GM21717 (cell line): ENCODE results near the gene SLC24A3.

Experiments used
- ATAC-seq: cut with Tn5 transposase; IDR thresholded peaks from one replicate; pipeline ENCODE4 v1.9.1; 2021; ENCODE audit warnings: mild to moderate bottlenecking, moderate library complexity; ENCODE audit not compliant: unreplicated experiment

SLC24A3 gene

DNA sequence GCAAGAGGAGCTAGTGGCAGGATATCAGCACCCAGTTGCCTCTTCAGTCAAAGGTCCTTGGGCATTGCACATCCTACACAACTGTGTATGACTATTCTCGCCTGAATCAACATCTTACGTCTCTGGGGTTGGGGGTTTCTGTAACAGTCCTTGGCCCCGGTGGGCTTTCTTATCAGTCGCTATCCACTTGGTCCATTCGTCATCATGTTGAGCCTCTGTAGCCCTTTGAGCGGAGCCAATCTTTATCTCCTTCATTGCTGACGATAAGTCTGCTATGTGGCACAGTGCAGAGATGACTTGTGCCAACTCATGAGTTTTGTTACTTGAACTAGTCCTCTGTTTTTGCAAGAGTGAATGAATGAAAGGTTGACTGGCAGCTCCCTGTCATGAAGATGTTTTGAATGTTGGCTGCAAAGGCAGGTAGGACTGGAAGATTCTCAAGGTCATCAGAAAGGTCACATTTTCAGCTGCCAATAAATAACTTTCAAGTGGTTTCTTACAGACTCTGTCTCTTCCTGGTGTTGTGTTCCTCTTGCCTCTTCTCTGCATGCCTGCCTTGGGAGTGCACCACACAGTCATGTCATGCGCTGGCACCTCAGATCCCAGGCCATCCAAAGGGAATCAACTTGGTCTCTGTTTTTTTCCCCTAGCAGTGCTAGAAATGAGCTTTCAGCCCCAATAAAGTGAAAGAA, 238.9 kb downstream of the SLC24A3 start:
- no peak for ATAC-seq

- no peak for ATAC-seq
Observed at GRCh38 chr20:19451923-19452295, 239.5 kb downstream of the SLC24A3 start.

DNA sequence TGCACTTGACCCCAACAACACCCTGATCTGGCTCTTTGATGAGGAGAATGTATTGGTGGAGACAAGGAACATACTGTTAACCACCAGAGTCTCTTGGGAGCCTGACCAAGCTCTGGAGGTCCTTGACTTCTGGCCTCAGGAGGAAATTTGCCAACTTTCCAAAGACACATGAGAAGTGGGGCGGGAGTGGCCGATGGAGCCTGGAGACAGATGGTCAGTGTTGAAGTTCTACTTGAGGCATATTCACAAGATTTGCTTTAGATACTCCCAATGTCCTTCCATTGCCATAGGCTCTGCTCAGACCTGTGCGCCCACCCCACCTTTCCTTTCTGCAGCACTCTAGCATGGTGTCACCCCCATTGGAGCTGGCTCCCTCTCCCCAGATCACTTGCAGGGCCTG, 241.0 kb downstream of the SLC24A3 start:
- no peak for ATAC-seq

DNA sequence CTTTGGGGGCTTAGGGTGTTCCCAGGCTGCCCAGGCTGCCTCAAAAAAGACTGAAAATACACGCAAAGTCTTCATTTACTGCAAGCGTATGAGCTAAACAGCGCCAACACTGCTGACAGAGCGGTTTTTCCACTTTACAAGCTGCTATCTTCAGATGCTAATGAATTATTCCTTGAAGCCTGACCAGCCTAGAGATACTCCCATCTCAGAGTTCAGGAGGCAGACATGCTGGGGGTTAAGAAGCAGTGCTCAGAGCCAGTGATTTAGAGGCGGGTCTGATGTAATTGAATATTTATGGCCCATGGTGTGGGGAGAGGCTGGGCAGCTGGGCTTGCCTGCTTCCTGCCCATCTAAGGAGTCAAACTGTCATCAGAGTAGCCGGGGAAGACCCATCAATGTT, 241.4 kb downstream of the SLC24A3 start:
- ATAC-seq, result no peak

DNA sequence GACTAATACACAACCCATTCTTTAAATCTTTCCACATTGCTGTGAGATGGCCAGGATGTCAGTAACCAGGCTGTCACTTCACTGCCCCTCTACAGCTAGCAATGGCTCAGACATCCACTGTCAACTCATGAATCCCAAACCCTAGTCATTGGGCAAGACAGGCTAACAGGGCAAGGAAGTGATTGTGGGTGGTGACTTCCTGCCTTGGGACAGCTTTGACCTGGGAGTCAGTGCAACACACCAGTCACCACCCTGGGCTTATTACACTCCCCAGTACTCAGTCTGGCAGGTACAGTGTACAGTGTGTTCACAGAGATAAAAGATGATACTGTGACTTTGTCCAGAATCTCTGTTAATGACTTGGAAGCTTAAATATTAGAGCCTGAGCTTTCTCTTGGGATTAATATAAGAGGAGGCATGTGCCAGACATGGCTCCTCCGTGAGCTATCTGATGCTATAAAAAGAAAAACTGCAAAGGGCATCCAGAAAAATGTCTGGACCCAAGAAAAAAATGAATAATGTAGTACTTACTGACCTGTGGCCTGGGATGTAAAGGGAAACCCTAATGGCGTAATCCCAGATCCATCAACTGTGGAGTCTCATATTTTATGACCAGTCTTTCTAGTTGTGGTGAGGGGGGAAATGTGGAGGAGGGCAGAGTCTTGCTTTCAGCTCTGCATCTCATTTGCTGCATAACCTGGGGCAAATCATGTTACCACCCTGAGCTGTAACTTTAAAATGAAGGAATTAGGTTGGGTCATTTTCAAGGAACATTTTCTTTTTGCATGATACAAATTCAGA, 244.4 kb downstream of the SLC24A3 start:
- no peak for ATAC-seq

DNA sequence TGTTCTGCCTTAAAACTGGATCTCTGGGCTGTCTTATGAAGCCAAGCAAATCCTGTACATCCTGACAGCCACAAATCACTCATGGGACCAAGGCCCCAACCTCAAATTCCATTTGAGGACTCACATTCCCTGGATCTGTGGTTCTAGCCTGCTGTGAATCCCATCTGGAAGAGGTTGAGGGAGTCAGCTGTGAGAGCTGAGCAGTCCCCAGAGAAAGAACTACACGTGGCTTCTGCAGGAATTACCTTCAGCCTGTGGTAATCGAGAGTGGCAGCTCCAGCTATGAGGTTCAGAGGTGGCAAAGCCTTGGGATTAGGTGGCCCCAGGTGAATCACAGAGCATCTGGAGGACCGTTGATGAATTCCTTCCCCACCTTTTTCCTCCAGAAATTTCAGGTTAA, 245.2 kb downstream of the SLC24A3 start:
- ATAC-seq, result no peak

DNA sequence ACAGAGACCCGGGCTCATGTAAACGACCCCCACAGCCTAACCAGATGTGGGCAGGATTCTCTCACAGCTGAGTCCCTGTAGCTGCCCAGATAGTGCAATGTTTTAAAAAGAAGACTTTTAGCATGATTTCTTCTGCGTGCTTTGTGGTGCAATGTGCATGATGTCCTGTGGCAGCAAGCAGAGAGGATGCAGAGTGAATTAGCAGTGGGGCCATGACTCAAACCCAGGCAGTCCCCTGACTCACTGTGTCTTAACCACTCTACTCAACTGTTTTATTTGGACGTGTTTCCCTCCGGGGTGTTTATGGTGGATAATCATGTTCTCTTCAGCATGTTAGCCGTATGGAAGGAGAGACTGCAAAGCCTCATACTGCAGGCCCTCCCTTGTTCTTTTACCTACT, 247.9 kb downstream of the SLC24A3 start:
- no peak for ATAC-seq

DNA sequence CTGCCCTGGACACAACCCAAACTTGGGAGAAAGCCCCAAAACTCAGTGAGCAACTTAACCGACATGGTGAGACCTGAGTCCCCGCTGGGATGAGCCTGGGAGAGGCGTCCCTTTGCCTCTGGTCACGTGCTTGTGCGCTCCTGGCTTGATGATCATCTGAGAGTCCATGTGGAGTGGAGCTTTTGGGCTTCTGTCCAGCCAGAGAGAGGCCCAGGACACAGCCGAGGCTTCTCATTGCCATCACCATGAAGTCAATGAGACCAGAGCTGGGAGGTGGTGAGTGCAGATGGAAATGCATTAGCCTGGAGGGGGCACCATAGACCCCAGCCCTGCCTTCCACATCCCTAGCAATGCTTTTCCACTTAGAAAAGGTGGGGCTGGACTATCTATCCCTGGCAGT, 250.0 kb downstream of the SLC24A3 start:
- ATAC-seq, result no peak

DNA sequence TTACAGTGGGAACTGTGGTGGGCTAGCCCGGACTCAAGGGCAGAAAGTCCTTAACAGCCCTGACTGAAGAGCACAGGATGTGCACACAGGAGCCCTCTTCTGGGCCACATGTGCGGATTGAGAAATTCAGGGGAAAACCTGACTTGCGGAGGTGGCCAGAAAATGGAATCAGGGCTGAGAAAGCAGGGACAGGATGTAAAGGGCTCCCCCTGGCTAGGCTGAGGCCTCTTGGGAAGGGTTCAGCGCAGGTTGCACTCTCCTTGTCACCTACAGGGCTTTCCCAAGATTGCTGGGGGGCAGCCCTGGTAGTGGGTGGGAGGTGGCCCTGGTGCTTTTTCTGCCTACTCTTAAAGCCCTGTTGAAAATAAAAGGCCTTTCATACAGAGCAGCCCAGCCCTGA, 251.2 kb downstream of the SLC24A3 start:
- ATAC-seq, result no peak

DNA sequence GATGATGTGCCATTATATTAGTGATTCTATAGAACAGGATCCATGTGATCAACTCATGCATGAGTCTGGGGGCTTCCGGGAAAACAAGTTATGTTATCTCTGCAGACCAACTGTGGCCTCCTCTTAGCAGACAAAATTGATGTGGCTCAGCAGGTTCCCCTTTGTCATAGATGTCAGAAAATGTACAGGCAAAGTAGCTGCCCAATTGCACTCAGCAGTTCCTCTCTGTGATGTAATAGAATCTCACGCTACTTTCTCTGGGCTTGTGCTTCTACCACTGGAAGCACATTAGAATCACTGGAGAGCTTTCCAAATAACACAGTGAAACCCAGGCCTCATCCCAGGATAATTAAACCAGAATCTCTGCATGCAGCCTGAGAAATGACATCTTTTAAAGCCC, 253.1 kb downstream of the SLC24A3 start:
- ATAC-seq, result no peak

GRCh38 chr20:19466206-19466928, 253.9 kb downstream of the SLC24A3 start:
- ATAC-seq, result no peak

DNA sequence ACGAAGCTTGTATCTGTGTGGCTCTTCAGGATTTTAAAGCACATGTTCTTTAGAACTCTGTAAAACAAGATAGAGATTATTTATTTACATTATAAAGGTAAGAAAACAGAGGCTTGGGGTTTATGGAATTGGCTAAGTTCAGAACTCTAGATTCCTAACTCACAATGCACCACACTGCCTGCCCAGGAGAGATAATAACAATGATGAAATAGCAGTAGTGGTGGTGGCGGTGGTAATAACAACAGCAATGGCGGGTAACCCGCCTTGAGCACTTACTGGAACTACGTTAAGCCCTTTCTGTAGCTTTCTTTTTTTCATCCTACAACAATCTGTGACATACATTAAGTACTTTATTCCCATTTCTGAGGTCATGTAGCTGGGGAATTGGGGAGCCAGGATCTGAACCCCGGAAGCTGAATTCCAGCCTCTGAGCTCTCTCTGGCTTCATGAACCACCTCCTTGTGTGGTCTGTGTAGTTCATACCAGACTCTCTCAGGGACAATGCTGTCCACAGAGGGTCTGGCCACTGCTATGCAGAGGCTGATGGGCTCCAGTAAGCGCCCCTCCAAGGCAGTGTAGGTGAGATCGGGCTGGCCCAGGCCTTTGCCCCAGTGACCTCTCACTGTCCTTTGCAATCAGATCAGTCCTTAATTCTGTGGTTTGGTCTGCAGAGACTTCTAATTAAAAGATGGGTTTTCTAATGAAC, 260.9 kb downstream of the SLC24A3 start:
- ATAC-seq, result no peak

- no peak for ATAC-seq
Observed at GRCh38 chr20:19473922-19474286, 261.5 kb downstream of the SLC24A3 start.

DNA sequence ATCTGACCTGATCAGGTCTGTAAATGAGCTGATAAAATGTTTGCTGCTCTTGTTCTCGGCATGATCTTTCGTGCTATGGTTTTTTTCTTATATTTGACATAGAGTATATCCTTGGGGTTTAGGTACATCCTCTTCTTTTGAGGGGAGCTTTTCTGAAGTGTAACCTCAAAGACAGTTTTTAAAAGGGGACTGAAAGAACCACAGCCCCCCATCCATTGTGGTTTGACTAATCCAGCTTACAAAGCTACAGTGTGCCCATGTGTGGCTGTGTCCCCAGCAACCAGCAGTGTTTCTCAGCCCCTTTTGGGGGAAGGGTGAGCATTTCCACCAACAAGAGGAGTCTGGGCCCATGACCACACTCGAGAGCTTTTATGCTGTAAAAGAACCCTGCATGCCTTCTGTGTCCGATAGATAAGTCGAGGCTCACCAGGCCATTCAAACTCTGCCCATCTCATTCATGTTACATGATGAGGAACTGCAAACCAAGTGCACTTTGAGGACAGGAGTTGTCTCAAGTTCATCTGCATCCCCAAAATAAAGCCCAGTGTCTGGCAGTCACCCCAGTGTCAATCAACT, 266.0 kb downstream of the SLC24A3 start:
- no peak for ATAC-seq

- ATAC-seq, result no peak
Observed at GRCh38 chr20:19482726-19483125, 270.3 kb downstream of the SLC24A3 start.

GRCh38 chr20:19483309-19483708, 270.9 kb downstream of the SLC24A3 start:
- ATAC-seq, result no peak

DNA sequence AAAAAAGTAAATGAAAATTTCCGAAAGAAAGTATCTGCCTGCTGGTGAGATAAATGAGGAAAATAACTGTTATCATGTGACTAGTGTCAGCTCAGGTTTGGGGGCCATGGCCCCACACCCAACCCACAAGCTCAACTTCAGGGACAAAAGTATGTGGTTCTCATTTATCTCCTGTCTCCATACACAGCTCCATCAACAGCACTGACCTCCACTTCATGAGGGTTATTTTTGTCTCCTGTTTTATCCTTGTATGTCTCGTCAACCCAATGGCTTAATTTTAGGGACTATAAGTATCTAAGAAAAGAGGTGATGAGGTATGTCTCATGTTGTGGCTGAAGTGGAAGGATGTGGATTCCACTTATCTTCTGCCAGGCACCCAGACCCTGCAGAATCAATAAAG, 274.0 kb downstream of the SLC24A3 start:
- no peak for ATAC-seq

DNA sequence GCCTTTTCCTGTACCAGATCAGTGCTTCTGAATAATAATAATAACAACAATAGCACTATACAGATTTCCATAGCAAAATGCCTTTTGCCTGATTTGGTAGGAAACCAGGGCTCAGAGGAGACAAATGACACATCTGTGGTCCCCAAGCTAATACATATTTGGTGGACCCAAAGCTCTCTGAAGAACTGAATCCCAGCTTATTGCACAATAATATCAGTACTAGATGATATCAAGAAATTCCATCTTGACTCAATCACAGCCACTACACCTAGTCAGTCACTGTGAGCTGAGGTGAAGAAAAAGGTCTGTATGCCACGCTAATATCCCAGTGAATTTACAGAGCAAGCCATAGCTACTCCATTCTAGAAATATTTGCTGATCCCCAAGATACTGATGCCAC, 275.0 kb downstream of the SLC24A3 start:
- no peak for ATAC-seq

- ATAC-seq, result no peak
Observed at GRCh38 chr20:19491241-19491640, 278.8 kb downstream of the SLC24A3 start.

DNA sequence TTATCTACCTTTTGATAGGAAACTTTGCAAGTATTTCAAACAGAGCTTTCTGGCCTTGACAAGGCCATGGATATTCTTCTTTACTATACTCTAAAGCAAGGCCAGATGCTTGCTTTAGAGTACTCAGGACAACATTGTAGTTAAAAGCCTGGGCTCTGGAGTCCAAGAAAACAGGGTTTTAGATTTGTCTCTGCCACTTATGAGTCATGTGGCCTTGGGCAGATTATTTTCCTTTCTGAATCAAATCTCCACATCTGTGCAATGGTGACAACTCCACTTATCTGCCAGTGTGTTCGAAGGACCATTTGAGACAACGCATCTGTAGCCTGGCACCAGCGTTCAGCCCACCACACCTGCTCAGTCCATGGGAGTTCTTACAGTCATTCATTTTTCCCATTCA, 279.7 kb downstream of the SLC24A3 start:
- ATAC-seq, result no peak

- ATAC-seq, result no peak
Observed at GRCh38 chr20:19492687-19493336, 280.4 kb downstream of the SLC24A3 start.
